GM21423 (cell line): ENCODE results near the gene WDR13.
"Not testable (repeated sequence)": the region's sequence is repeated elsewhere in the genome, so short reads cannot be mapped to it uniquely, and the experiment has no call there.

Experiments
- ATAC-seq: cut with Tn5 transposase; IDR thresholded peaks from one replicate; pipeline ENCODE4 v1.9.1; 2021; ENCODE audit warnings: mild to moderate bottlenecking, moderate library complexity; ENCODE audit not compliant: unreplicated experiment

The WDR13 gene

GRCh38 chrX:48652055-48652579 lies 54.8 kb downstream of the WDR13 start:
- ATAC-seq: not testable (repeated sequence)

DNA sequence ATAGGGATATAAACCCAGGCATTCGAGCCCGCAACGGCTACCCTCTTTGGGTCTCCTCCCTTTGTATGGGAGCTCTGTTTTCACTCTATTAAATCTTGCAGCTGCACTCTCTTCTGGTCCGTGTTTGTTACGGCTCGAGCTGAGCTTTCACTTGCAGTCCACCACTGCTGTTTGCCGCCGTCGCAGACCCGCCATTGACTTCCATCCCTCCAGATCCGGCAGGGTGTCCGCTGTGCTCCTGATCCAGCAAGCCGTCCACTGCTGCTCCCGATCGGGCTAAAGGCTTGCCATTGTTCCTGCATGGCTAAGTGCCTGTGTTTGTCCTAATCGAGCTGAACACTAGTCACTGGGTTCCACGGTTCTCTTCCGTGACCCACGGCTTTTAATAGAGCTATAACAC lies 57.5 kb downstream of the WDR13 start:
- ATAC-seq: not testable (repeated sequence)
